ENCODE results near the gene FBXL17.
"Not testable (repeated sequence)": the region's sequence is repeated elsewhere in the genome, so short reads cannot be mapped to it uniquely, and the experiment has no call there.

GRCh38 chr5:108274080-108274479, 107.8 kb downstream of the FBXL17 start:
- not testable (repeated sequence) for TF ChIP-seq CEBPB (IDR thresholded peaks at IDR 0.05; ENCODE audit: low read depth, low read length); CTCF (conservative IDR thresholded peaks at IDR 0.05; ENCODE audit: low read depth, low read length); POLR2A (IDR thresholded peaks at IDR 0.05; ENCODE audit: low read depth, low read length); RFX5 (IDR thresholded peaks at IDR 0.05; ENCODE audit: low read depth, low read length); SMC3 (IDR thresholded peaks at IDR 0.05; ENCODE audit: low read depth, low read length); RAD21 (IDR thresholded peaks at IDR 0.05; ENCODE audit: low read length); BHLHE40 (IDR thresholded peaks at IDR 0.05; ENCODE audit: low read depth, low read length); MAFK (IDR thresholded peaks at IDR 0.05; ENCODE audit: low read depth, low read length); RCOR1 (IDR thresholded peaks at IDR 0.05; ENCODE audit: insufficient replicate concordance, low read length); USF2 (IDR thresholded peaks at IDR 0.05; ENCODE audit: low read depth, low read length); MXI1 (IDR thresholded peaks at IDR 0.05; ENCODE audit: borderline replicate concordance, low read depth, low read length); CHD1 (IDR thresholded peaks at IDR 0.05; ENCODE audit: low read depth, low read length)

All from IMR-90 (cell line).